Measurements from ENCODE around the gene FNDC11.

GRCh38 chr20:63562461-63563224 is 8.7 kb downstream of the FNDC11 start:
- TF ChIP-seq EZH2 (IDR thresholded peaks at IDR 0.05) = no peak
- no peak for TF ChIP-seq POLR2AphosphoS5 (IDR thresholded peaks at IDR 0.05; ENCODE audit: borderline replicate concordance, low read depth, low read length)
- no peak for TF ChIP-seq FOXP2 (optimal IDR thresholded peaks at IDR 0.05; ENCODE audit: control extremely low read depth, extremely low read length, insufficient read depth)

Data from SK-N-MC (cell line).